Endodermal cell (in vitro differentiated cells): ENCODE data around the gene DNAH6. TPM values are rescaled to one million over a fixed set of nuclear protein-coding genes. Genes with fewer than 3 reads are reported as not detected.

Experiments
- DNase-seq: peaks from one replicate; pipeline ENCODE4 v3.0.0-alpha.2; 2017
- H3K27ac ChIP-seq: 2 replicates; pipeline ENCODE4 v1.5.1; 2013; ENCODE audit warnings: mild to moderate bottlenecking, low read depth, low read length, moderate library complexity
- H3K27me3 ChIP-seq: 2 replicates; pipeline ENCODE4 v1.6.1; 2013; ENCODE audit warnings: mild to moderate bottlenecking, low read length, moderate library complexity; ENCODE audit not compliant: insufficient read depth, control insufficient read depth, poor library complexity, severe bottlenecking
- H3K36me3 ChIP-seq: 2 replicates; pipeline ENCODE4 v1.7.0; 2013; ENCODE audit warnings: mild to moderate bottlenecking, low read length, moderate library complexity; ENCODE audit not compliant: control insufficient read depth, insufficient read depth
- H3K4me1 ChIP-seq: one replicate; pipeline ENCODE4 v1.7.0; 2013; ENCODE audit warnings: low read length; ENCODE audit not compliant: control insufficient read depth, insufficient read depth
- H3K4me3 ChIP-seq: 2 replicates; pipeline ENCODE4 v1.5.1; 2013; ENCODE audit warnings: mild to moderate bottlenecking, low read length, moderate library complexity
- H3K9ac ChIP-seq: 2 replicates; pipeline ENCODE4 v1.6.1; 2013; ENCODE audit warnings: mild to moderate bottlenecking, low read length, moderate library complexity; ENCODE audit not compliant: poor library complexity, severe bottlenecking; ENCODE audit errors: extremely low read depth
- H3K9me3 ChIP-seq: 2 replicates; pipeline ENCODE4 v1.6.1; 2013; ENCODE audit warnings: mild to moderate bottlenecking, low read length, moderate library complexity; ENCODE audit not compliant: control insufficient read depth
- H3K27ac Mint-ChIP-seq: 2 replicates; pipeline ENCODE4 v1.8.0; 2020; ENCODE audit warnings: mixed read lengths
- H3K27me3 Mint-ChIP-seq: 2 replicates; pipeline ENCODE4 v1.8.0; 2021; ENCODE audit warnings: mild to moderate bottlenecking, mixed read lengths; ENCODE audit not compliant: insufficient read depth
- H3K36me3 Mint-ChIP-seq: 2 replicates; pipeline ENCODE4 v1.8.0; 2020; ENCODE audit warnings: low read depth, mixed read lengths
- H3K4me1 Mint-ChIP-seq: 2 replicates; pipeline ENCODE4 v1.8.0; 2020; ENCODE audit warnings: mixed read lengths
- H3K4me3 Mint-ChIP-seq: 2 replicates; pipeline ENCODE4 v1.8.0; 2020; ENCODE audit warnings: mild to moderate bottlenecking, moderate library complexity, mixed read lengths
- H3K9me3 Mint-ChIP-seq: 2 replicates; pipeline ENCODE4 v1.8.0; 2020; ENCODE audit warnings: mild to moderate bottlenecking, mixed read lengths
- WGBS, 2 experiments: methylation state at CpG; one replicate each; pipeline versions ENCODE4 v1.1.5 to v1.1.7; 2013; ENCODE audit warnings: missing lambda C conversion rate in 2 of 2, mixed read lengths in 1 of 2; ENCODE audit not compliant: insufficient coverage in 1 of 2, insufficient read length in 1 of 2; 5-methylcytosine and 5-hydroxymethylcytosine counted together
- total RNA-seq, 2 donors: library from RNA; stranded (reverse); fragmentation: NEBNext Ultra II Directional in 1 of 2; extraction: Animal tissue kit (Norgen Biotek cat#: 25700) in 1 of 2; gene quantifications; 2 replicates in 1 of 2; 3 replicates in 1 of 2; pipeline ENCODE4 v1.2.1, GENCODE V29; 2021
- TF ChIP-seq, protein P1 (sequence below): fragments of 200-600 bp; sonication (generic); conservative IDR thresholded peaks from 2 replicates; pipeline ENCODE4 v1.5.0; 2021; ENCODE audit warnings: antibody characterized with exemption, mild to moderate bottlenecking

The DNAH6 gene
- total RNA-seq, 2 donors from 2014 or later, result 1.6 to 2.0 TPM

DNA sequence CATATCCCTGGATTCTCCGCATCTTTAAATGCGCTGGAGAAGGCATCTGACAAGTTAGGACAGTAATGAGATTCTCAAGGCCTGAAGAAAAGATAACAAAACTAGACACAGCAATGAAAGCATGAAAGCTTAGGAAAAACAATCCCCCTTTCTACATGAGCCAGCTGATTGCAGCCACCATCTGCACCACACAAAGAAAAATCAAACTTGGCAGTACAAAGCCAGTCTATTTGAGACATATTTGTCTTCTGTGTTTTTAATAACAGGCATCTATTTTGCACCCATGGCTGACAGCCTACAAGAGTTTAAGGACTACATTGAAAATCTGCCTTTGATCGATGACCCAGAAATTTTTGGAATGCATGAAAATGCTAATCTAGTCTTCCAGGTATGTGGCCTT, 281.0 kb downstream of the DNAH6 start:
- H3K4me1 ChIP-seq, result no peaks in the 10 kb centered on the region
- Mint-ChIP-seq H3K4me1 (no peaks in the 10 kb centered on the region), H3K4me3 (no peak overlapping the region), H3K36me3 (no peaks in the 10 kb centered on the region), H3K27ac (no peak overlapping the region), H3K27me3 (no peaks in the 10 kb centered on the region), H3K9me3 (peaks cover 3% of the 10 kb centered on the region)
- no peaks in the 10 kb centered on the region for H3K27me3 ChIP-seq
- no peak overlapping the region for H3K9ac ChIP-seq
- H3K27ac ChIP-seq, result no peak overlapping the region
- DNase-seq, result no peak
- no peaks in the 10 kb centered on the region for H3K36me3 ChIP-seq
- 99% methylated on average over 3 of the region's 3 CpGs; no CpG with 5 or more reads in 1 of the 2 experiments for WGBS, 2 experiments
- no peaks in the 10 kb centered on the region for H3K9me3 ChIP-seq
- no peak overlapping the region for H3K4me3 ChIP-seq
- TF ChIP-seq, protein P1, sequence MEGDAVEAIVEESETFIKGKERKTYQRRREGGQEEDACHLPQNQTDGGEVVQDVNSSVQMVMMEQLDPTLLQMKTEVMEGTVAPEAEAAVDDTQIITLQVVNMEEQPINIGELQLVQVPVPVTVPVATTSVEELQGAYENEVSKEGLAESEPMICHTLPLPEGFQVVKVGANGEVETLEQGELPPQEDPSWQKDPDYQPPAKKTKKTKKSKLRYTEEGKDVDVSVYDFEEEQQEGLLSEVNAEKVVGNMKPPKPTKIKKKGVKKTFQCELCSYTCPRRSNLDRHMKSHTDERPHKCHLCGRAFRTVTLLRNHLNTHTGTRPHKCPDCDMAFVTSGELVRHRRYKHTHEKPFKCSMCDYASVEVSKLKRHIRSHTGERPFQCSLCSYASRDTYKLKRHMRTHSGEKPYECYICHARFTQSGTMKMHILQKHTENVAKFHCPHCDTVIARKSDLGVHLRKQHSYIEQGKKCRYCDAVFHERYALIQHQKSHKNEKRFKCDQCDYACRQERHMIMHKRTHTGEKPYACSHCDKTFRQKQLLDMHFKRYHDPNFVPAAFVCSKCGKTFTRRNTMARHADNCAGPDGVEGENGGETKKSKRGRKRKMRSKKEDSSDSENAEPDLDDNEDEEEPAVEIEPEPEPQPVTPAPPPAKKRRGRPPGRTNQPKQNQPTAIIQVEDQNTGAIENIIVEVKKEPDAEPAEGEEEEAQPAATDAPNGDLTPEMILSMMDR, result no peak

DNA sequence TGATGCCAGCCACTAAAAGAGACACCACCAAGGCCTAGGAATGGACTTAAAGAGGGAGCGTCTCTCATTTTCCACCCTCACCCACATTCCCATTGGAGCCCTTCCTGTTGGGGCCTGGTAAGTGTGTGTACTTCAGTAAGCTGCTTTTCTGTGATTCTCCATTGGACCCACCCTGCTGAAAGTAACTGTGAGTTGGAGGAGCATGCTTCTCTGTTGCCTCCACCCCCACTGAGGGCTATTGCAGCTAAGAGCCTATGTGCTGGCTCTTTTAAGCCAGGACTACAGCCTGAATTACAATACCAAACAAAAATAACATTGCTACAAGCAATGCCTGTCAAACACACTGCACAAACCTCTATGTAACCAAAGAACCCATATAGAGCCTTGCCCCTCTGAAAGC, 283.5 kb downstream of the DNAH6 start:
- no peaks in the 10 kb centered on the region for H3K27me3 ChIP-seq
- no peaks in the 10 kb centered on the region for H3K9me3 ChIP-seq
- no peaks in the 10 kb centered on the region for H3K36me3 Mint-ChIP-seq
- no peaks in the 10 kb centered on the region for H3K9me3 Mint-ChIP-seq
- H3K4me3 Mint-ChIP-seq, result no peak overlapping the region
- H3K27ac Mint-ChIP-seq, result no peak overlapping the region
- no peaks in the 10 kb centered on the region for H3K27me3 Mint-ChIP-seq
- no peak overlapping the region for H3K27ac ChIP-seq
- no peaks in the 10 kb centered on the region for H3K4me1 Mint-ChIP-seq
- no peaks in the 10 kb centered on the region for H3K36me3 ChIP-seq
- no peak for DNase-seq
- whole genome bisulfite sequencing, 2 experiments, result no CpG with 5 or more reads among the region's 1 CpG
- H3K4me1 ChIP-seq, result no peaks in the 10 kb centered on the region
- no peak overlapping the region for H3K9ac ChIP-seq
- TF ChIP-seq, protein P1, result no peak
- no peak overlapping the region for H3K4me3 ChIP-seq

DNA sequence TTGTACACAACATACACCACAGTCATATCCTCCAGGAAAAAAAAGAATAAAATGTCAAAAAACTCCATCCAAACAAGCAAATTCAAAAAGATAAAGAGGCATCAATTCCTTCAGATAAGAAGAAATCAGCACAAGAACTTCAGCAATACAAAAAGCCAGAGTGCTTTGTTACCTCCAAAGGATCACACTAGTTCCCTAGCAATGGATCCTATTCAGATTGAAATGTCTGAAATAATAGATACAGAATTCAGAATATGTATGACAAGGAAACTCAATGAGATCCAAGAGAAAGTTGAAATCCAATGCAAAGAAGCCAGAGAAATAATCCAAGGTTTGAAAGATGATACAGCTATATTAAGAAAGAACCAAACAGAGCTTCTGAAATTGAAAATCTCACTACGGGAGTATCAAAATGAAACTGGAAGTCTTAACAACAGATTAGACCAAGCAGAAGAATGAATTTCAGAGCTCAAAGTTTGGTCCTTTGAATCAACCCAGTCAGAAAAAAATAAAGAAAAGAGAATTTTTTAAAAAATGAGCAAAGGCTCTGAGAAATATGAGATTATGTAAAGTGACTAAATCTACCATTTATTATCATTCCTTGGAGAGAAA, 284.0 kb downstream of the DNAH6 start:
- H3K27ac Mint-ChIP-seq, result no peak overlapping the region
- no peak for DNase-seq
- no peaks in the 10 kb centered on the region for H3K9me3 Mint-ChIP-seq
- Histone ChIP-seq H3K27me3 (no peaks in the 10 kb centered on the region), H3K4me1 (no peaks in the 10 kb centered on the region), H3K36me3 (no peaks in the 10 kb centered on the region), H3K27ac (no peak overlapping the region), H3K4me3 (no peak overlapping the region), H3K9ac (no peak overlapping the region), H3K9me3 (no peaks in the 10 kb centered on the region)
- no peak overlapping the region for H3K4me3 Mint-ChIP-seq
- no peaks in the 10 kb centered on the region for H3K36me3 Mint-ChIP-seq
- 92 to 93% methylated on average over 1 of the region's 1 CpG for WGBS, 2 experiments
- TF ChIP-seq, protein P1, result no peak
- no peaks in the 10 kb centered on the region for H3K4me1 Mint-ChIP-seq
- no peaks in the 10 kb centered on the region for H3K27me3 Mint-ChIP-seq
